GM12878 (cell line): ENCODE measurements around the gene GPC2. TPM values are rescaled to one million over a fixed set of nuclear protein-coding genes. Genes with fewer than 3 reads are reported as not detected.

Experiments
- ATF2 ChIP-seq: IDR thresholded peaks from 2 replicates; pipeline ENCODE4 v1.6.1; 2012; ENCODE audit warnings: low read length, inconsistent platforms
- BMI1 ChIP-seq: fragments of 450-650 bp; IDR thresholded peaks from 2 replicates; pipeline ENCODE4 v1.6.1; 2016; ENCODE audit warnings: mild to moderate bottlenecking, moderate library complexity, borderline replicate concordance
- E4F1 ChIP-seq: fragments of 450-650 bp; IDR thresholded peaks from 2 replicates; pipeline ENCODE4 v1.6.1; 2018; ENCODE audit warnings: borderline replicate concordance, mild to moderate bottlenecking; ENCODE audit not compliant: partially characterized antibody
- GATAD2B ChIP-seq: fragments of 450-650 bp; conservative IDR thresholded peaks from 2 replicates; pipeline ENCODE4 v1.6.1; 2017; ENCODE audit warnings: low read depth, mild to moderate bottlenecking, moderate library complexity
- IRF4 ChIP-seq: IDR thresholded peaks from 2 replicates; pipeline ENCODE4 v1.6.1; 2011; ENCODE audit warnings: low read depth, low read length
- MLLT1 ChIP-seq: fragments of 450-650 bp; IDR thresholded peaks from 2 replicates; pipeline ENCODE4 v1.6.1; 2016; ENCODE audit warnings: mild to moderate bottlenecking
- NR2C2 ChIP-seq: IDR thresholded peaks from 2 replicates; pipeline ENCODE4 v1.6.1; 2011; ENCODE audit warnings: borderline replicate concordance, low read depth; ENCODE audit not compliant: control insufficient read depth, insufficient read length
- PAX5 ChIP-seq: IDR thresholded peaks from 2 replicates; pipeline ENCODE4 v1.6.1; 2011; ENCODE audit warnings: low read depth, low read length, borderline replicate concordance
- RAD51 ChIP-seq: fragments of 450-650 bp; IDR thresholded peaks from 2 replicates; pipeline ENCODE4 v1.6.1; 2016; ENCODE audit warnings: moderate library complexity, mild to moderate bottlenecking, inconsistent platforms
- RB1 ChIP-seq: fragments of 450-650 bp; formaldehyde crosslinking; IDR thresholded peaks from 2 replicates; pipeline ENCODE4 v1.6.1; 2017; ENCODE audit warnings: mild to moderate bottlenecking, borderline replicate concordance
- RCOR1 ChIP-seq: conservative IDR thresholded peaks from 2 replicates; pipeline ENCODE4 v1.6.1; 2012; ENCODE audit warnings: low read depth, low read length, improper control_type of control experiment
- SIN3A ChIP-seq: IDR thresholded peaks from 2 replicates; pipeline ENCODE4 v1.6.1; 2012; ENCODE audit warnings: low read depth, low read length, improper control_type of control experiment
- SMARCA5 ChIP-seq: fragments of 450-650 bp; IDR thresholded peaks from 2 replicates; pipeline ENCODE4 v1.6.1; 2017; ENCODE audit warnings: mild to moderate bottlenecking
- TCF3 ChIP-seq: IDR thresholded peaks from 2 replicates; pipeline ENCODE4 v1.6.1; 2012; ENCODE audit warnings: low read depth, mild to moderate bottlenecking, low read length, borderline replicate concordance; ENCODE audit not compliant: insufficient read depth
- polyA plus RNA-seq, 11 experiments: library from polyadenylated mRNA; depleted of rRNA in 4 of 11; unstranded in 6 of 11; stranded (reverse) in 5 of 11; fragments of >200 nt; fragmentation: Nextera tagmentation in 4 of 11; fragmentation: Illumina TruSeq in 1 of 11; extraction: Ambion mirVana in 4 of 11; extraction: Trizol in 1 of 11; gene quantifications; 1 replicate in 1 of 11; 2 replicates in 10 of 11; pipeline versions ENCODE4 v1.2.1 to v1.2.3, GENCODE V29; 2011 to 2016; ENCODE audit warnings: inconsistent platforms in 2 of 11, missing spikeins in 2 of 11, low read depth in 1 of 11
- total RNA-seq, 4 experiments: library from RNA; depleted of rRNA in 3 of 4; stranded (reverse); fragments of >200 nt in 3 of 4; fragmentation: Illumina TruSeq in 1 of 4; extraction: Trizol in 1 of 4; gene quantifications; 2 replicates each; pipeline versions ENCODE4 v1.2.1 to v1.2.3, GENCODE V29; 2013 to 2021
- TF ChIP-seq, protein P1 (sequence below): fragments of 450-650 bp; formaldehyde crosslinking; IDR thresholded peaks from 2 replicates; pipeline ENCODE4 v1.4.0; 2022; ENCODE audit warnings: mild to moderate bottlenecking, moderate library complexity
- TF ChIP-seq, protein P2 (sequence below): fragments of 450-650 bp; conservative IDR thresholded peaks from 2 replicates; pipeline ENCODE4 v1.6.1; 2017; ENCODE audit warnings: mild to moderate bottlenecking, moderate library complexity

Gene GPC2
- total and polyA plus RNA-seq, 10 of the 15 experiments (the other 5 are each of a cell fraction or from before 2014, with no cell fraction given): 0.19 to 6.3 (median 0.77) TPM

- TF ChIP-seq SMARCA5 (peak; percentile 77), IRF4 (0 out of 2 replicates have a peak, but pooled peaks have one; percentile 11), PAX5 (0 out of 2 replicates have a peak, but pooled peaks have one; percentile 26), RCOR1 (no peak), MLLT1 (no peak), E4F1 (peak; percentile 3), ATF2 (no peak), RB1 (peak; percentile 53; the same call in 1 of the 2 replicates), RAD51 (peak; percentile 61), SIN3A (peak; percentile 63; the same call in 1 of the 2 replicates), GATAD2B (0 out of 2 replicates have a peak, but pooled peaks have one; percentile 2), TCF3 (no peak), NR2C2 (no peak), BMI1 (no peak)
- TF ChIP-seq, protein P1, sequence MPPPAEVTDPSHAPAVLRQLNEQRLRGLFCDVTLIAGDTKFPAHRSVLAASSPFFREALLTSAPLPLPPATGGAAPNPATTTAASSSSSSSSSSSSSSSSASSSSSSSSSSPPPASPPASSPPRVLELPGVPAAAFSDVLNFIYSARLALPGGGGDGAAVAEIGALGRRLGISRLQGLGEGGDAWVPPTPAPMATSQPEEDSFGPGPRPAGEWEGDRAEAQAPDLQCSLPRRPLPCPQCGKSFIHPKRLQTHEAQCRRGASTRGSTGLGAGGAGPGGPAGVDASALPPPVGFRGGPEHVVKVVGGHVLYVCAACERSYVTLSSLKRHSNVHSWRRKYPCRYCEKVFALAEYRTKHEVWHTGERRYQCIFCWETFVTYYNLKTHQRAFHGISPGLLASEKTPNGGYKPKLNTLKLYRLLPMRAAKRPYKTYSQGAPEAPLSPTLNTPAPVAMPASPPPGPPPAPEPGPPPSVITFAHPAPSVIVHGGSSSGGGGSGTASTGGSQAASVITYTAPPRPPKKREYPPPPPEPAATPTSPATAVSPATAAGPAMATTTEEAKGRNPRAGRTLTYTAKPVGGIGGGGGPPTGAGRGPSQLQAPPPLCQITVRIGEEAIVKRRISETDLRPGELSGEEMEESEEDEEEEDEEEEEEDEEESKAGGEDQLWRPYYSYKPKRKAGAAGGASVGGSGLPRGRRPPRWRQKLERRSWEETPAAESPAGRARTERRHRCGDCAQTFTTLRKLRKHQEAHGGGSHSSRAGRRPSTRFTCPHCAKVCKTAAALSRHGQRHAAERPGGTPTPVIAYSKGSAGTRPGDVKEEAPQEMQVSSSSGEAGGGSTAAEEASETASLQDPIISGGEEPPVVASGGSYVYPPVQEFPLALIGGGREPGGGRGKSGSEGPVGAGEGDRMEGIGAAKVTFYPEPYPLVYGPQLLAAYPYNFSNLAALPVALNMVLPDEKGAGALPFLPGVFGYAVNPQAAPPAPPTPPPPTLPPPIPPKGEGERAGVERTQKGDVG (CRISPR knock-in tag): no peak
- TF ChIP-seq, protein P2, sequence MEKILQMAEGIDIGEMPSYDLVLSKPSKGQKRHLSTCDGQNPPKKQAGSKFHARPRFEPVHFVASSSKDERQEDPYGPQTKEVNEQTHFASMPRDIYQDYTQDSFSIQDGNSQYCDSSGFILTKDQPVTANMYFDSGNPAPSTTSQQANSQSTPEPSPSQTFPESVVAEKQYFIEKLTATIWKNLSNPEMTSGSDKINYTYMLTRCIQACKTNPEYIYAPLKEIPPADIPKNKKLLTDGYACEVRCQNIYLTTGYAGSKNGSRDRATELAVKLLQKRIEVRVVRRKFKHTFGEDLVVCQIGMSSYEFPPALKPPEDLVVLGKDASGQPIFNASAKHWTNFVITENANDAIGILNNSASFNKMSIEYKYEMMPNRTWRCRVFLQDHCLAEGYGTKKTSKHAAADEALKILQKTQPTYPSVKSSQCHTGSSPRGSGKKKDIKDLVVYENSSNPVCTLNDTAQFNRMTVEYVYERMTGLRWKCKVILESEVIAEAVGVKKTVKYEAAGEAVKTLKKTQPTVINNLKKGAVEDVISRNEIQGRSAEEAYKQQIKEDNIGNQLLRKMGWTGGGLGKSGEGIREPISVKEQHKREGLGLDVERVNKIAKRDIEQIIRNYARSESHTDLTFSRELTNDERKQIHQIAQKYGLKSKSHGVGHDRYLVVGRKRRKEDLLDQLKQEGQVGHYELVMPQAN: peak; percentile 80; the same call in 1 of the 2 replicates
Measured at GRCh38 chr7:100126239-100126930, 50.8 kb downstream of the GPC2 start (continued).
